H1 (cell line): Measurements from ENCODE around the gene HIP1. TPM values are rescaled to one million over a fixed set of nuclear protein-coding genes. Genes with fewer than 3 reads are reported as not detected.

Experiments used
- ASH2L ChIP-seq: fragments of 200-600, 300-600 bp; sonication (generic); IDR thresholded peaks from one replicate; pipeline ENCODE4 v1.7.1; 2017; ENCODE audit warnings: low read length
- BACH1 ChIP-seq: IDR thresholded peaks from 2 replicates; pipeline ENCODE4 v1.6.1; 2012; ENCODE audit warnings: low read length, improper control_type of control experiment
- BCL11A ChIP-seq, 2 experiments: IDR thresholded peaks; one replicate each; pipeline ENCODE4 v1.6.1; 2011; ENCODE audit warnings: low read depth in 2 of 2, low read length in 2 of 2, mild to moderate bottlenecking in 2 of 2
- CBX8 ChIP-seq: fragments of 300-800, 300-1000 bp; sonication (generic); IDR thresholded peaks from 2 replicates; pipeline ENCODE4 v1.7.1; 2016; ENCODE audit warnings: low read depth, low read length, borderline replicate concordance
- CHD2 ChIP-seq: IDR thresholded peaks from 2 replicates; pipeline ENCODE4 v1.6.1; 2012; ENCODE audit warnings: low read length, improper control_type of control experiment
- EGR1 ChIP-seq: IDR thresholded peaks from 2 replicates; pipeline ENCODE4 v1.6.1; 2011; ENCODE audit warnings: low read depth, low read length, borderline replicate concordance
- FOSL1 ChIP-seq: IDR thresholded peaks from 2 replicates; pipeline ENCODE4 v1.6.1; 2011; ENCODE audit warnings: mild to moderate bottlenecking, low read depth, low read length, moderate library complexity; ENCODE audit not compliant: insufficient read depth
- JUND ChIP-seq: IDR thresholded peaks from 2 replicates; pipeline ENCODE4 v1.6.1; 2011; ENCODE audit warnings: mild to moderate bottlenecking, improper control_type of control experiment, low read length
- KDM1A ChIP-seq: fragments of 200-600, 300-600 bp; sonication (generic); IDR thresholded peaks from 2 replicates; pipeline ENCODE4 v1.7.1; 2016; ENCODE audit warnings: mild to moderate bottlenecking, low read length, borderline replicate concordance
- KDM4A ChIP-seq: IDR thresholded peaks from one replicate; pipeline ENCODE4 v1.7.1; 2012; ENCODE audit warnings: low read depth, mild to moderate bottlenecking, moderate library complexity, low read length, inconsistent platforms; ENCODE audit not compliant: severe bottlenecking
- KDM5A ChIP-seq: fragments of 200-600 bp; IDR thresholded peaks from 2 replicates; pipeline ENCODE4 v1.7.1; 2012; ENCODE audit warnings: mild to moderate bottlenecking, low read length, inconsistent platforms, mixed read lengths
- NANOG ChIP-seq: IDR thresholded peaks from 2 replicates; pipeline ENCODE4 v1.6.1; 2011; ENCODE audit warnings: low read length, low read depth, mild to moderate bottlenecking, inconsistent platforms; ENCODE audit not compliant: insufficient read depth, poor library complexity, severe bottlenecking
- SIRT6 ChIP-seq: IDR thresholded peaks from one replicate; pipeline ENCODE4 v1.7.1; 2012; ENCODE audit warnings: low read length, inconsistent platforms
- SIX5 ChIP-seq: IDR thresholded peaks from 2 replicates; pipeline ENCODE4 v1.6.1; 2011; ENCODE audit warnings: mild to moderate bottlenecking, low read depth, low read length
- SRF ChIP-seq: IDR thresholded peaks from 2 replicates; pipeline ENCODE4 v1.6.1; 2011; ENCODE audit warnings: mild to moderate bottlenecking, low read depth, low read length, moderate library complexity
- SUZ12 ChIP-seq: fragments of 200-600 bp; sonication (generic); IDR thresholded peaks from 2 replicates; pipeline ENCODE4 v1.6.1; 2012; ENCODE audit warnings: mild to moderate bottlenecking, inconsistent platforms, low read length, moderate library complexity, mixed read lengths
- TAF1 ChIP-seq: IDR thresholded peaks from 2 replicates; pipeline ENCODE4 v1.6.1; 2011; ENCODE audit warnings: mild to moderate bottlenecking, low read depth, low read length
- TBP ChIP-seq: IDR thresholded peaks from 2 replicates; pipeline ENCODE4 v1.6.1; 2011; ENCODE audit warnings: low read depth, low read length, improper control_type of control experiment
- YY1 ChIP-seq: IDR thresholded peaks from 2 replicates; pipeline ENCODE4 v1.6.1; 2011; ENCODE audit warnings: low read depth, mild to moderate bottlenecking, low read length
- ZNF274 ChIP-seq: IDR thresholded peaks from 2 replicates; pipeline ENCODE4 v1.7.0; 2012; ENCODE audit warnings: low read length, borderline replicate concordance; ENCODE audit errors: extremely low read depth
- polyA plus RNA-seq, 7 experiments: library from polyadenylated mRNA; depleted of rRNA in 3 of 7; stranded (reverse) in 5 of 7; unstranded in 2 of 7; fragments of >200 nt in 5 of 7; fragments of 200-250 nt in 2 of 7; gene quantifications; 1 replicate in 5 of 7; 2 replicates in 1 of 7; 4 replicates in 1 of 7; pipeline versions ENCODE4 v1.2.1 to v1.2.3, GENCODE V29; 2011 to 2013; ENCODE audit warnings: missing spikeins in 2 of 7, mixed read lengths in 2 of 7
- total RNA-seq: library from RNA; stranded (reverse); fragmentation: NEBNext Ultra II Directional; extraction: Animal tissue kit (Norgen Biotek cat#: 25700); gene quantifications from 2 replicates; pipeline ENCODE4 v1.2.1, GENCODE V29; 2021

HIP1 gene
- total and polyA plus RNA-seq, 2 of the 8 experiments (the other 6 are each of a cell fraction or from before 2014, with no cell fraction given) = 51.8 to 108 TPM

DNA sequence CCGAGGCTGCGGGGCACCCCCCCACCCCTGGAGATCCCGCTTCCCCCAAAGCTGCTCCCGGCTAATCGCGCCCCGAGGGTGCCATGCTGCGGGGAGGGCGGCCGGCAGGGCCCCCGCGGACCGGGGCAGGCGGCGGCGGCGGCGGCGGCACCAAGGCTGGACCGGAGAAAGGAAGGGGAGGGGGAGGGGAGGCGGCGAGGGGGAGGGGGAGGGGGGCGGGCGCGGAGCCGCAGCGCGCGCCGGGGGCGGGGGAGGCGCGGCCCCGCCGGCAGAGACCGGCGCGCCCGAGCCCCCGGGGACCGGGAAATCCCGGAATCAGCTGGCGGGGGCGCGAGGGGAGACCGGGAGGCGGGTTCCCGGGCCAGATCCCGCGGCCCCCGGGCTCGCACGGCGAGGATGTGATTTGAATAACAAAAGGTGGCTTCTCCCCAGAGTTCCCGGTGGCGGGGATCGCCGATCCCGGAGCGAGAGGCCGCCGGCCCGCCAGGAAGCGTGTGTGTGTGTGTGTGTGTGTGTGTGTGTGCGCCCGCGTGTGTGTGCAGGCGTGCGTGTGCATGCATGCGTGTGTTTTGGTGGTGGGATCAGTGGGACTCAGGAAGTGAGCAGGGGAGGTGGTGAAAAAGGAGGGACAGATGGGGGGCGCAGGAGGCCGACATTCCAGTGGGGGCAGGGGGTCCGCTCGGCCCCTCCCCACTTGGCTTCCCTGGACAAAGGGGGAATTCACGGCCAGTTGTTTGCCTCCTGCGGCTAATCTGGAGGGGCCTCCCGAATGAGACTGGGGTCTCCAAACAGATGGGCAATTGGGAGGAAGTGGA lies 99.5 kb downstream of the HIP1 start (continued):
- 0 out of 2 replicates have a peak, but pooled peaks have one; percentile 8 for TF ChIP-seq JUND
- TF ChIP-seq KDM1A = peak; percentile 36; the same call in 1 of the 2 replicates
- no peak for TF ChIP-seq KDM4A
- no peak for TF ChIP-seq SUZ12
- TF ChIP-seq KDM5A = no peak
- no peak for TF ChIP-seq YY1
- TF ChIP-seq TAF1 = peak; percentile 68
- TF ChIP-seq ASH2L = peak; percentile 50
- no peak for TF ChIP-seq CBX8
- no peak for TF ChIP-seq NANOG
- TF ChIP-seq BACH1 = peak; percentile 63; the same call in 1 of the 2 replicates
- TF ChIP-seq BCL11A (IDR thresholded peaks at IDR 0.05; ENCODE audit: low read depth in 2 of 2, low read length in 2 of 2) = no peak
- no peak for TF ChIP-seq SIX5
- TF ChIP-seq FOSL1 = no peak
- TF ChIP-seq CHD2 = 0 out of 2 replicates have a peak, but pooled peaks have one; percentile 25
- TF ChIP-seq SRF = no peak
- TF ChIP-seq SIRT6 = no peak
- no peak for TF ChIP-seq EGR1
- TF ChIP-seq TBP = peak; percentile 58; the same call in 1 of the 2 replicates
- no peak for TF ChIP-seq ZNF274
